ENCODE measurements around the gene ADGRD1. TPM values are rescaled to one million over a fixed set of nuclear protein-coding genes. Genes with fewer than 3 reads are reported as not detected.

ADGRD1 gene
- total RNA-seq, 1 donor from 2014 or later: 99.5 TPM

DNA sequence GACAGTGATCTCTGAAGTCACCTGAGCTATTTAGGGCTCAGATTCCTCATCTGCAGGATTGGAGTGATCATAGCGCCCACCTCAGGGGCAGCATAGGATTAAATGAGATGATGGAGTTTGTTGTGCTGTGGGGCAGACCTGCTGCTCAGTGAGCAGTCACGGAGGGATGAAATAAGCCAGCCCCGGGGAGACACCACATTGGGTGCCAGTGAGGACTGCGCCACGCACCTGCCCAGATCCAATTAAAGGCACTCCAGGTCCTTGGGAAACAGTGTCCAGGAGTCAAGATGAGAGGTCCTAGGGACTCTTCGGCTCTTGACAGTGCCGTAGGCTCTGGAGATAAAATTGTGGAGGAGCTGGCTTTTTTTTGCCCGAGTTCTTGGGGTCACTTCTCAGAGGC lies 166.2 kb downstream of the ADGRD1 start:
- TF ChIP-seq, protein P1, sequence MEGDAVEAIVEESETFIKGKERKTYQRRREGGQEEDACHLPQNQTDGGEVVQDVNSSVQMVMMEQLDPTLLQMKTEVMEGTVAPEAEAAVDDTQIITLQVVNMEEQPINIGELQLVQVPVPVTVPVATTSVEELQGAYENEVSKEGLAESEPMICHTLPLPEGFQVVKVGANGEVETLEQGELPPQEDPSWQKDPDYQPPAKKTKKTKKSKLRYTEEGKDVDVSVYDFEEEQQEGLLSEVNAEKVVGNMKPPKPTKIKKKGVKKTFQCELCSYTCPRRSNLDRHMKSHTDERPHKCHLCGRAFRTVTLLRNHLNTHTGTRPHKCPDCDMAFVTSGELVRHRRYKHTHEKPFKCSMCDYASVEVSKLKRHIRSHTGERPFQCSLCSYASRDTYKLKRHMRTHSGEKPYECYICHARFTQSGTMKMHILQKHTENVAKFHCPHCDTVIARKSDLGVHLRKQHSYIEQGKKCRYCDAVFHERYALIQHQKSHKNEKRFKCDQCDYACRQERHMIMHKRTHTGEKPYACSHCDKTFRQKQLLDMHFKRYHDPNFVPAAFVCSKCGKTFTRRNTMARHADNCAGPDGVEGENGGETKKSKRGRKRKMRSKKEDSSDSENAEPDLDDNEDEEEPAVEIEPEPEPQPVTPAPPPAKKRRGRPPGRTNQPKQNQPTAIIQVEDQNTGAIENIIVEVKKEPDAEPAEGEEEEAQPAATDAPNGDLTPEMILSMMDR (IDR thresholded peaks at IDR 0.05; ENCODE audit: borderline replicate concordance): no peak
- H3K9me3 ChIP-seq (replicated peaks): no peaks in the 10 kb centered on the region
- H3K4me3 ChIP-seq: no peak overlapping the region
- no peaks in the 10 kb centered on the region for H3K27me3 ChIP-seq (ENCODE audit: low read depth)
- peaks cover 31% of the 10 kb centered on the region for H3K36me3 ChIP-seq
- intact Hi-C loops (cut with micrococcal nuclease): no loop called here
- H3K4me1 ChIP-seq: peaks cover 13% of the 10 kb centered on the region
- H3K27ac ChIP-seq (replicated peaks): no peak overlapping the region
- no peak for DNase-seq

DNA sequence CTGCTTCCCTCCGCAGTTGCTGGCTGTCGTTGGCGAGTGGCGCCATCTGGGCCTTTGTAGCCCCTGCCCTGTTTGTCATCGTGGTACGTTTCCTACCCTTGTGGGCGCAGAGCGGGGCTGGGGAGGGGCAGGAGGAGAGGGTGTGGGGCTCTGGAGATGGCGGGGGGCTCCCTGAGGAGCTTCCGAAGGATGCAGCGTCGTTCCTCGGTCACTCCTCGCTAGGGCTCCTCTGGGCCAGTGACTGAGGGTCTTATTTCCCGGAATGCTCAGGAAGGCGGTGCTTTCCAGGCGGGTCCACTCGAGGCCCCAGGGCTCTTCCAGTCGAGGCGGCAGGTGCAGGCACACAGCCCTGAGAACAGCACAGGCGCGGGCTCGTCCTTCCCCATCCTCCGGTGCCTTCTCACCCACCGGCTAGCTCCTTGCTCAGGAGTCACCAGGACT lies 167.1 kb downstream of the ADGRD1 start:
- intact Hi-C loops (cut with micrococcal nuclease): no loop called here
- Histone ChIP-seq H3K27me3 (ENCODE audit: low read depth) (no peaks in the 10 kb centered on the region), H3K9me3 (replicated peaks) (no peaks in the 10 kb centered on the region), H3K36me3 (peaks cover 31% of the 10 kb centered on the region), H3K4me1 (peaks cover 7% of the 10 kb centered on the region), H3K4me3 (no peak overlapping the region), H3K27ac (replicated peaks) (no peak overlapping the region)
- TF ChIP-seq, protein P1 (IDR thresholded peaks at IDR 0.05; ENCODE audit: borderline replicate concordance): no peak
- DNase-seq: no peak

DNA sequence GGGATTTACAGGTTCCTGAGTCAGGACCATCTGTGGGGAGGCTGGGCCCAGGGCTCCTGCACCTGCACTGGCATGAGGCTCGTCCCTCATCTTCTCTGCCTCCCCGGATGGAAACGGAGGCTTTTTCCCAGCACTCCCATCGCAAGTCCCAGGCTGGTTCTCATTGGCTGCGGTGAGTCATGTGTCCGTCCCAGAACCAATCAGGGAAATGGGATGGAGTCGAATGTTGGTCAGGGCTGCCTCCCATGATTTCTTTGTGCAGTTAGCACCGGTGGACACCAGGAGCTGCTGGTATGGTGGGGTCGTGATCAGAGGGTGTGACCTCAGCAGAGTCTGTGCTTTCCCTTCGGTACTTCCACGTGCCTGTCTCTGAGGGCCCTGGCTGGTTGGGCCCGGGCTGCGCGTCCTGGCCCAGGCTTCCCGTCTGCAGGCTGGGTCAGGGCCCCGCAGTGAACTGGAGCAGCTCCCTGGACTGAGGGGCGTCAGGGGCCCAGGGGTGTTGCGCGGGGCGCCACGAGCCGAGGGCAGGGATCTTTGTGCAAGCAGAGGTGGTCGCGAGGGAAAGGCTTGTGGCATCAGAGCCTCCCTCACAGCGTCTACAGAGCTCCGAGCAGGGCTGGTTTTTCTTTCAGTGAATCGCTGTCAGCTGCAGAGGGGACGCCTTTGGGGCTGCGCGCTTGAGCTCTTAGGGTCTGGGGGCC lies 168.1 kb downstream of the ADGRD1 start:
- TF ChIP-seq, protein P1 (IDR thresholded peaks at IDR 0.05; ENCODE audit: borderline replicate concordance): no peak
- H3K4me3 ChIP-seq: no peak overlapping the region
- peaks cover 31% of the 10 kb centered on the region for H3K36me3 ChIP-seq
- no peak overlapping the region for H3K27ac ChIP-seq (replicated peaks)
- H3K4me1 ChIP-seq: no peaks in the 10 kb centered on the region
- DNase-seq: no peak
- H3K9me3 ChIP-seq (replicated peaks): no peaks in the 10 kb centered on the region
- H3K27me3 ChIP-seq (ENCODE audit: low read depth): no peaks in the 10 kb centered on the region
- intact Hi-C loops (cut with micrococcal nuclease): no loop called here

DNA sequence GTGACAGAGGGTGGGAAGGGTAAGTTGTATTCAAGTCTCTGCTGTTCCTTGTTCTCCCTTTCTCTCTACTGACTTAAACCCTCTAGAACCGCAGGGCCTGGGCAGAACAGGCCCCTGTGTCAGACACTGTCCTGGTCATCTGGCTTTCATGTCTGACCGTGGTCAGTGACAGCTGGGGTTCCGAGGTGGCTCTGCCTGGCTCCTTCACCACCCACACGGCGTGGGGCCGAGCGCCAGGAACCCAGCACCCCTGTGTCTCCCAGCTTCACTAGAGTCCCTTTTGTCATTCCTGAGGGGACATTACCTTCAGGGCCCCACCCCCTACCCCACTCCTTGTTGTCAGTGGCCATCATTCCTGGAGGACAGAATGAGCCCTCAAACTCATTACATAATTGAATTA lies 168.9 kb downstream of the ADGRD1 start:
- Histone ChIP-seq H3K9me3 (replicated peaks) (no peaks in the 10 kb centered on the region), H3K36me3 (peaks cover 29% of the 10 kb centered on the region), H3K27me3 (ENCODE audit: low read depth) (no peaks in the 10 kb centered on the region), H3K4me1 (no peaks in the 10 kb centered on the region), H3K4me3 (no peak overlapping the region), H3K27ac (replicated peaks) (no peak overlapping the region)
- DNase-seq: no peak
- TF ChIP-seq, protein P1 (IDR thresholded peaks at IDR 0.05; ENCODE audit: borderline replicate concordance): no peak
- intact Hi-C loops (cut with micrococcal nuclease): no loop called here

DNA sequence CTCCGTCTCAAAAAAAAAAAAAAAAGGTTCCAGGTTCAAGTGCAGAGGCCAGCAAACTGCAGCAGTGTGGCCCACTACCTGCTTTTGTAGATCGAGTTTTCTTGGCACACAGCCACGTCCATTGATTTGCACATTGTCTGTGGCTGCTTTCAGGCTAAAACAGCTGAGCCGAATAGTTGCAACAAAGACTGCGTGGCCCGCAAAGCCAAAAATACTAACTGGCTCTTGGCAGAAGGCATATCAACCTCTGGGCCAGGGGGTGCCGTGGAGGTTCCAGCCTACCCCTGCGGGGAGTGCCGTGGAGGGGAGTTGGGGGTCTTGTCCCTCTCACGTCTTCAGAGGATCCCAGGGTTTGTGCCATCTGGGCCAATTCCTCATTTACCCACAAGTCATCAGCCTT lies 170.1 kb downstream of the ADGRD1 start:
- TF ChIP-seq, protein P1 (IDR thresholded peaks at IDR 0.05; ENCODE audit: borderline replicate concordance): no peak
- no peak for DNase-seq
- H3K27ac ChIP-seq (replicated peaks): no peak overlapping the region
- peaks cover 18% of the 10 kb centered on the region for H3K36me3 ChIP-seq
- H3K27me3 ChIP-seq (ENCODE audit: low read depth): no peaks in the 10 kb centered on the region
- no peaks in the 10 kb centered on the region for H3K9me3 ChIP-seq (replicated peaks)
- intact Hi-C loops (cut with micrococcal nuclease): no loop called here
- H3K4me3 ChIP-seq: no peak overlapping the region
- H3K4me1 ChIP-seq: no peaks in the 10 kb centered on the region

Measured in left ventricle myocardium inferior (tissue), 1 donor.